NCI-H345 treated with DMSO at 0.1 percent for 48 hours (cell line): ENCODE data around the gene TRPV2.
"Not testable (repeated sequence)": the region's sequence is repeated elsewhere in the genome, so short reads cannot be mapped to it uniquely, and the experiment has no call there.

Experiments
- DNase-seq: peaks from one replicate; lab custom pipeline; 2025; ENCODE audit not compliant: unreplicated experiment; lab: John Stamatoyannopoulos, UW

Gene TRPV2

DNA sequence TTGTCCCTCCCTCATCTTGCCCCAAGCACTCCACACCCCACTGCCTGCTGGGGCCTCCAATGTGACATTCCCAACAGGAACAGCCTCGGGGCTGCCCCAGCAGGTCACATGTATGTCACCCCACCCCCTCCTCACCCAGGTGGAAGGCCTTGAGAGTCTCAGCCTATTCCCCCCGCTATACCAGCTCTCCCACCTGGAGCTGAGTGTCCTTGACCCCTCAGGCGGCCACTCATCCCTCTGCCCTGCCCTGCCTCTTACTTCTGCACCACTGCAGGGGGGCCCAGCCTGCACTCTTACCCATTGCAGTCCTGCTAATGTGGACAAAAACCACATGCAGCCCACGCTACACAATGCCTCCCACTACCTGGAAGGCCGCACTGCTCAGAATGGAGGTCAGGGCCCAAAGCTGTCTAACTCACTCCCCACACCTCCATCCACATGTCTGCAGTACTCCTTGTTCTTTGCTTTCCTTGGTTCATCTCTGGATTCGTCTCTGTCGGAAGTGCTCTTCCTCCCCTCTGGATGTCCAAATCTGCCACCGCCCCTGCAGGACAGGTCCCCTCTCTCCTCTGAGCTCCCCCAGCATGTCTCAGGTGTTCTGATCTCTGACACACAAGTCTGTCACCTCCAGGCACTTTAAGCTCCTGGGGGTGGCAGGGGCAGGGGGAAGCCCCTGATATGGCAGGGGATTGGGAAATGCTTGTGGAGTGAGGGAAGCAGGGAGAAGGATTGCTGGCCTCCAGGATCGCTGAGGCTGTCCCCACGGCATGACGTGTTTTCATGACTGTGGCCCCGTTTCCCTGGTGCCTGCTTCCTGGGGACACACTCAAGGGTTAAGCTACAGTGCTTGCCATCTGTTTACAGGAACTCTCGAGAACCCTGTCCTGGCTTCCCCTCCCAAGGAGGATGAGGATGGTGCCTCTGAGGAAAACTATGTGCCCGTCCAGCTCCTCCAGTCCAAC is 20.8 kb downstream of the TRPV2 start:
- DNase-seq = no peak

DNA sequence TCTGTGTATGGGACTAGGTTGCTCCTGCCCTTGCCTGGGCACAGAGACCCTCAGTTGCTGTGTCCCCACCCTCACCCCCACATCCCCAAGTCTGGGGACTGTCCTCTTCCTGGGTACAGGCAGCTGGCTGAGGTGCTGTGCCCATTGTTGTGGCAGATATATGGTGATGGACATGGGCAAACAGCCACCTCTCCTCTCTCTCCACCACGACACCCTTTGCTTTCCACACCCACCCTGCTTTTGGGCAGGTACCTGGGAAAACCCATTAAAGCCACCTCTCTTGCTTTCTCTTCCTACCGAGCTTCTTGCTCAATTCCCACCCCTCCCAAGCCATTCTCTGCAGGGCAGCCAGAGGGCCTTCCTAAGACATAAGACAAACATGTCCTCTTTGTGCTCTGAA is 21.7 kb downstream of the TRPV2 start:
- DNase-seq = no peak

DNA sequence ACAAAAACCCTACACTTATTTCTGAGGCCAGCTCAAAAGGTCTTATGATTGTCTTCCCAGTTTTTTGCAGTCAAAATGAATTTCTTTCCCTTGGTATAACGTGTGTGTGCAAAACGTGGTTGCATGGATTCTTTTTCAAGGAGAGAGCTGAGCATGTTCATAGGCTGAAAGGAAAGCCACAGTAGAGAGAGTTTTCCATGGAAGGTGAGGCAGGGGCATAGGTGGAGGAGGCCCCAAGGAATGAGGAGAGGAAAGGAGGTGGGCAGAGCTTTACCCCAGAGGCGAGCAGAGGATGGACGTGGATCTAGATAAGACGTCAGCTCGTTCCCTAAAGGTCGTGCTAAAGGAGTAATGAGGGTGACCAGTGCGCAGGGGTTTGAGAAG is 22.8 kb downstream of the TRPV2 start:
- DNase-seq = no peak

DNA sequence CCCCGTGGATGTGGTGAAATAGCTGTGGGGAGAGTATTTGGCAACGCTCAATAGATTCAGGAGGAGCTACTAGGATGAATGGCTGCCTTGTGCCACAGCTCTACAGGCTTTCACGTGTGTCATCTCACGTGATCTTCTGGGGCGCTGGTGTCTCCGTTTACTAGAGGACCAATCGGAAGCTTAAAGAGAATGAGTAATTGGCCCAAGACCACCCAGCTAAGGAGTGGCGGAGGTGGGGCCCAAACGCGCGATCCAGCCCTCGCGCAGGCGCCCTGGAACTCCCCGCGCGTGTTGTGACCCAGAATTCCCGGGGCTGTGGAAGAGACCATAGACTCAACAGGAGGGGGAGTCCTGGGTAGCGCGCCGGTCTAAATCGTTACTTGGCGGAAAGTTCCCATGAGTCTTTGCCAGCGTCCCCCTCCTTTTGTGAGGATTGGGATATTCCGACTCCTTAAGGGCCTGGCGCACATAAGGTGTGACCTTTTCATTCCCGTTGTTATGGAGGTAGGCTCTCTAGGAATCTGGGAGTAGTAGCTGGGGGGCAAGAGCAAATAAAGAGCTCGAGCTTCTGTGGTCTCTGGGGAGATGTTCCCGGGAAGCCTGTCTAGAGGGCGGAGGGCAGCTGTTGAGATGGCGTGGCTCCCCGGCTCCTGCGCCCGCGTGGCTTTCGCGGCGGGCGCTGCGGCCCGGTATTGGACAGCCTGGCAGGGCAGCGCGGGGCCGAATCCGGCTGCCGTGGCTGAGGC is 23.4 kb downstream of the TRPV2 start:
- DNase-seq = peak; percentile 94

DNA sequence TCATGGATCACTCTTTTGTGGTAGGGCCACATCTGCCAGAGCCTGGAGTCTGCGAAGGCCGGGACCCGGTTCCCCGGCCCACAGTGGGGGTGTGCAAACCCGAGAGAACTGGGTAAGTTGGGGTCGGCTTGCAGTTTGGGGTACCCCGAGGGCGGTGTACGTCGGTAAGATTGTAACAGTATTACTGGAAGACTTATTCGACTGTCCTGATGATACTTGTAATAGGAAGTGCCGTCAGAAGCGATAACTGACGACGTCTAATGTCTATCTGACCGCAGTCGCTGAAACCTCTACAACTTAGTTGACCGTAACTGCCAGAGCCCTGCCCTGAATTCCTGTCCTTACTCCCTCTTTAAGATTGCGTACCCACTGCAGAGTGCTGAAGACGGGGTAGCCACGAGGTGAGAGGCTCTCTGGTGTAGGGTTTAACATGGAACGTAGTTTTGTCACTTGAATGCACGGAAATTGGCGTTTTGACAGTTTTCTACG is 24.0 kb downstream of the TRPV2 start:
- no peak for DNase-seq

DNA sequence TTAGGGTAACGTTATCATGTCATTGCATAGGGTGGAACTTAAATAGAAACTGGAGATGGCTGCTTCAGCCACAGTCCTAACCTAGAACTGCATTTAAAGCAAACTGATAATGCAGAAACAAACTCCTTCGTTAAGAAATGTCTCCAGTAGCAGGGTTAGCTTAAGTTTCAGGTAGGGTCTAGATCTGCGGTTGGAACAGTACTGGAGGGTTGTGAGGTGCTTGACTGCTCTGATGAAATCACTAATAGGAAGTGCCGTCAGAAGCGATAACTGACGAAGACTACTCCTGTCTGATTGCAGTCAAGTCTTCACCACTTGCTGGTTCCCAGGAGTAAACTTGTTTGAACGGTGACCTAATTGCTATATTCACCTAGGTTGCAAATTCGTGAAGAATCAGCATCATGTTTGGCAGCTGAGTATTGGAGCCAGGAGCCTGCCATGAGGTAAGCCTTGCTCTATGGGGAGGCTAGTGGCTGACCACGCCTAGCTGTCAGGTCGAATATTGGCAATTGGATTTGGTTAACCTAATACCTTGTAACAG is 24.5 kb downstream of the TRPV2 start:
- no peak for DNase-seq

DNA sequence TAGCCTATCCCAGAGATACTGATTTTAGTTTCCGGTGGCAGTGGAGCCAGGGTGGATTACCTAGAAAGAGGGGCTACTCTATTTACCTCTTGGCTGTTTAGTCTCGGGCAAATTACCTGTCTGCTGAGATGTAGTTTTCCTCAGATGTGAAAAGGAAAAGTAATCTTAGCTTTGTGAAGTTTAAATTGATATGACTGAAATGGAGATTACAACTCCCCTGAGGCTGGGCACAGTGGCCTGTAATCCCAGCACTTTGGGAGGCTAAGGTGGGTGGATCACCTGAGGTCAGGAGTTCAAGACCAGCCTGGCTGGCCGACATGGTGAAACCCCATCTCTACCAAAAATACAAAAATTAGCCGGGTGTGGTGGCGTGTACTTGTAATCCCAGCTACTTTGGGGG is 25.0 kb downstream of the TRPV2 start:
- DNase-seq = not testable (repeated sequence)

DNA sequence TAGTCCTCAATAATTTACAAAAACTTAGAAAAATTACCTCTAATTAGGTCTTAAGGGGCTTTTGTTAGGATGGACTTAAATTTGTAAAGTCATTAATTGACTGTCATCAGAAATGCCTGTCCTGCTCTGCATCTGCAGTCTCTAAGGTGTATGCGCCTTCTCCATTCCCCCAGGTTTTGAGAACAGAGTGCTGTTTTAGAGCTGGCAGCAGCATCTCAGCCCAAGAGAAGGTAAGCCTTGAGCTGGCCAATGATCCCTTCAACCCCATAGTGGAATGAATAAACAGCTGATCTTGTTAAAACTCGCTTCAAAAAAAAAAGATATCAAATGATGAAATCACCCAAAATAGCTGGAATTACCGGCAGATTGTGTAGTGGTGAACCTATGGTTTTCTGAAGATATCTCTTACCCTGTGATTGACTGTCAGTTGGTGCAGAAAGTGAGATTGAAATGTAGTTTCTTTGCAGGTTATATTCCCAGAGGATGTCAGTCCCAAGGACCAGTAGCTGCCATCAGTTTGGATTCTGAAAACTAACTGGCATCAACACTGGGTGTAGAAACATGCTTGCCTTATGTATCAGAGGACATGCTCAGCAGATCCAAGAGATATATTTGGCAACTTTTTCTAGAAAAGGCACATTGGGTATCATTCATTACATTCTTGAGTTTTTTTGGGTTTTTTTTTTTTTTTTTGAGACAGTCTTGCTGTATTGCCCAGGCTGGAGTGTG is 25.7 kb downstream of the TRPV2 start:
- DNase-seq = no peak

DNA sequence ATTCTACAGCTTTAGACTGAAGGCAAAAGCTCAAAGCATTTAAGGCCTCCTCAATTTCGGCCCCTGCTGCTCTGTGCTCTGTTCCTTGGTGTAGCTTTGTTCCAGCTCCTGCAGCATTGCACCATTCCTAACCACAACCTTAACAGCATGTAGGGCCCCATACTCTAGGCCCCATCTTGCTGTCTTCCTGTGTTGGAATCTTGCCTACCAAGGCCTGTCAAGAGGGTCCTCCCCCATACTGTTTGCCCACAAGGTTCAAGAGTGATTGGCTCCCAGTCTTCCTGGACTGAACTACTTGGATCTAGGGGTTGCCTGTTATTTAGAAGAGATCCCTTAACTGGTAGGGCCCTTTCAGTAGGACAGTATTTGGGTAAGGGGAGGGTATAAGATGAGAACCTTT is 26.8 kb downstream of the TRPV2 start:
- no peak for DNase-seq

DNA sequence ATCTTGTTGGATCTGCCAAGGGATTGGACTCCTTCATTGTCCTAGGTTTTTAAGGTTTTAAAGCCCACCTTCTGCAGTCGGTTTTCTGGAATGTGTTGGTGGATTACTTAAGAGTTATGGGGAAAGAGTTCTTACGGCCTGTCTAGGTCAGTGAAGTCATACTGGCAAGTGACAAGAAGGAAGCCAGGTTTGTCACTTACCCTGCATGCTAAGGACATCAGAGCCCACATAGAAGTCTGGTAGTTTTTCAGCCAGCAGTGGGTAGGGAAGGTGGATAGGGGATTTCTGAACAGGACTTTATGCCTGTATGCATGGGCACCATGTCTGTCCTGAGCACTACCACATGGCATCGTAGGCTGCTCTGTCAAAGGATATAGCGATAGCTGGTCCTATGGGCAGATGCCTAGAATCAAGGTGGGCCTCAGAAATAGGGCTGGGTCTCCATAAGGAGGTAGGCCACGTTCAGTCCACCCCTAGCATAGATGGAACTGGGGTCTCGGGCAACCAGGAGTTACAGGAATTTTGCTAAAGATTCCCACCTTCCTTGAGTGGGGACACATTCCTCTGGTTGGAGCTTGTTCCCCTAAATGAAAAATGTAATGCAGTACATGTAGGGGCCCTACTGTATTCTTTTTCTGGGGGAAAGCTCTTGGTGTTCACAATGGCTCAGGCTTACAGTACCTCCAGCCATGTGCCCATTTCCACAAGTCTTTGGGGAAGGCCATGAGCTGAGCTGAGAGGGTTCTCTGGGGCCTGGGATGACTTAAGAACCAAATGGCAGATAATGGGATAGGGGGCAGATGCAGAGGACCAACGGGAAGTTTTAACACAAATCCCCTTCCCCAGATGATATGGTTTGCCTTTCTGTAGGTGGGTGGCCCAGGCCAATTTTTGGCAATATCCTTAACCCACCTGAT is 27.5 kb downstream of the TRPV2 start:
- no peak for DNase-seq

DNA sequence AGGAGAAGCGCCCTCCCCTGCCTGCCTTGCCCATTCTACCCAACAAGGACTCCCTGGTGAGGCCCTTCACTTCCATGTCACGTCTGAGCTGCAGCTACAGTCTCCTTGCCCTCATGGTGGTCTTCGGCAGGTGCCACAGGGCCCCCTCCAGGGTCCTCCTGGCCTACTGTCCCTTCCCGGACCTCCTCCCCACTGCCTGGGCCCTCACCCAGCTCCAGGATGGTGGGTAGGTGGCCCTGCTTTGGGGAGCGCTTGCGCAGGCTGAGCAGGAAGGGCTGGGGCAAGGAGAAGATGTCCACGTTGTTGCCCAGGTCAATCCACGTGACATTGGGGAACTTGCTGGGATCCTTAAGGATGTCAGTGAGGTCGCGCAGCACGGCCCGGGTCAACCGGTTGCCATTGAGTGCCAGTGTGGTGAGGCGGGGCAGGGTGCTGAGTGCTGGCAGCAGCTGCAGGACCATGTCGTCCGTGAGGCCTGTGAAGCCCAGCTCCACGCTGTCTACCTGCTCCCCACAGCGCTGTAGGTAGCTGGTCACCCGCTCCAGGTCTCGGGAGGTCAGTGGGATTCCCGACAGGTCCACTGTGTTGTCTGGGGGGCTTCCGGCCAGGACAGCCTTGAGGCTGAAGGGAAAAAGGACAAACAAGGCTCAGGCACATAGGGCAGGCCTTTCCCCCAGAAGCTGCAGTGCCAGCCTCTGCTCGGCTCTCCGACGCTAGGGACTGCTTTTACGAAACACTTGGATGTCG is 28.3 kb downstream of the TRPV2 start:
- DNase-seq = no peak

DNA sequence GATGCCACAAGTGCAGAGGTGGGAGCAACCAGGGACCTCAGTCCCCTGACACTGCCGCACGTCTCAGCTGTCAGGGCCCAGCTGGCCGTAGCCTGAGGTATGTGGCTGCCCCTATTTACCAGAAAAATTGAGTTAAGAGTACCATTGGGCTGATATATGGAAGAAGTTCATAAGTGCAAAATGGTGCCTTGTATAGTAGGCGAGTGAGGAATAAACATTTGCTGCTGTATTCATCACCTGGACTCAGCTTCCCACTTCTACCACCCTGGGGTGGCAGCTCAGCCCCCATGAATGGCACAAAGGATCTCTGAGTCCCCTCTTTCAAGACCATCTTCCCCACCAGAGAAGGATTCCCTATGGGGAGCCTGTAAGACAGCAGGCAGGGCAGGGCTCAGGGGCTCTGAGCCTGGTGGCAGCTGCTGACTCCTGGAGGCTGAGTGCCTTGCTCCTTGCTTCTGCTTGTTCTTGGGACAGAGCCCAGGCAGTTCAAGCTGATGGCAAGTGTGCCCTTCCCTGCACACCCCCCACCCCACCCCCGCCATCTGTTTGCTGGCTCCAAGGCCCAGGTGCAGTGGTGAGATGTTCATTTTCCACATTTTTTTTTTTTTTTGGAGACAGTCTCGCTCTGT is 29.0 kb downstream of the TRPV2 start:
- DNase-seq = no peak

DNA sequence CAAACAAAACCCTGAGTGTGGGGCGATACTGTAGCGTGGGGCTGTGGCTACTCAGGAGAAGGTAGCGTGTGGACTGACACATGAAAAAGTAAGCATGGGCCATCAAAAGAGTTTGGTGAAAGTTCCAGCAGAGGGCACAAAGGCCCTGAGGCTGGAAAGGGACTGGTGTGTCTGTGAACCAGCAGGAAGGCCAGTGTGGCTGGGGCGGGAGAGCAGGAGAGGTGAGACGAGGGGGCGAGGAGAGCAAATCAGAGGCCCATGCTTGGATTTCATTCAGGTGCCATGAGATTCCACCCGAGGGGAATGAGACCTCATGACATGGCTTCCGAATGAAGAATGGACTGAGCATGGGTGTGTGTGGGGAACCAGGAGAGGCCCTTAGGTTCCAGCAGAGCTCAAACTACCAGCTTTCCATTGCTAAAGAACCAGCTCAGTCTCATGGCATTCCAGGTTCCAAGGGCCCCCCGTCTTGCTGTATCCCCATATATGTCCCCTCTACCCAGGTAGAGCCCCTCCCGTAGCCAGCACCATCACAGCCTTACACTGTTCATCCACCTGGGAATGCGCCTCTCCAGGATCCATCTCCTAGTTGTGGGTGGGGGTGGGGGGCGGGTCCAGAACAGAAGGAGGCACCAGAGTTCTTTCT is 31.1 kb downstream of the TRPV2 start:
- no peak for DNase-seq

DNA sequence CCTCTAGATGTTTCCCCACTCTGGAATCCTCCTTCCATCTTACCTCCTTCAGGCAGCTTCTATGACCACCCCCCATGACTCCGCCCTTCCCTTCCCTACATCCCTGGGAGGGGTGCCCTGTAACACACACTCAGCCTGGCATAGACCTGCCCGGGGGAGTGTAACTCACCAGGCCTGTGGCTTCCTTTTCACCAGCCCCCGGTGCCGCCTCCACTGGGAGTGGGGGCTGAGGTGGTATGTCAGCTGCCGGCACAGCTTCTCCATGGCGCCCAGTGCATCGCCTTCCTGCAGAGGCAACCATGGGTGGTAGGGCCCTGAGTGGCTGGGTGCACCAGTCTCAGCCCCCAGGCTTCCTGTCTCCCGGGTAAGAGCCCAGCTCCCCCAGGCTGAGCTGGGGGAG is 32.3 kb downstream of the TRPV2 start:
- DNase-seq = no peak

DNA sequence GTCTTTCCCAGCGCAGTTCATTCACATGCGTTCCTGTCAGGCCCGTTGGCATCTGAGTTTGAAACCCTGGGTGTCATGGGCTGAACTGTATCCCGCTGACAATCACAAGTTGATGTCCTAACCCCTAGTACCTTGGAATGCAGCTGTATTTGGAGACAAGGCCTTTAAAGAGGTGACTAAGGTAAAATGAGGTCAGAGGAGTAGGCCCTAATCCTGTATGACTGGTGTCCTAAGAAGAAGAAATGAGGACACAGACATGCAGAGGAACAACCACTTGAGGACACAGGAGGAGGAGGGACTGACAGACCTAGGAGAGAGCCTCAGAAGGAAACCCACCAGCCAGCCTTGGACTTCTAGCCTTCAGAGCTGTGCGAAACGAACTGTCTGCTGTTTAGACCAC is 33.1 kb downstream of the TRPV2 start:
- DNase-seq = no peak

DNA sequence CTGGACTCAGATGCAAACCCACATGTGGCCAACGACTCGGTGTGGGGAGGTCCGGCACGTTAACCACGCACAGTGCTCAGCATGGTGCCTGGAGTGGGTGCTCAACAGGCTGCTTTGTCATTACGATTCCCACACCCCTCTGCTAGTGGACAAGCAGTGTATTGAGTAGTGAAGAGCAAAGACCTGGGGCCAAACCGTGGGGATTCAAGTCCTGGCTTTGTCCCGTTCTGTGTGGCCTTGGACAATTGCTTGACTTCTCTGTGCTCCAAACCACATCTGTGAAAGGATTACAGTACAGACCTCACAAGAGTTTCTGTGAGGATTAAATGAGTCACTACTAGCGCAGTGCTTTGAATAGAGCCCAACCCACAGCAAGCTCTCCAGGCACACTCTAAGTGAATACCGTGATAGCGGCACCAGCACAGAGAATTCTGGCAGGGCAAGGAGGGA is 33.8 kb downstream of the TRPV2 start:
- DNase-seq = no peak

DNA sequence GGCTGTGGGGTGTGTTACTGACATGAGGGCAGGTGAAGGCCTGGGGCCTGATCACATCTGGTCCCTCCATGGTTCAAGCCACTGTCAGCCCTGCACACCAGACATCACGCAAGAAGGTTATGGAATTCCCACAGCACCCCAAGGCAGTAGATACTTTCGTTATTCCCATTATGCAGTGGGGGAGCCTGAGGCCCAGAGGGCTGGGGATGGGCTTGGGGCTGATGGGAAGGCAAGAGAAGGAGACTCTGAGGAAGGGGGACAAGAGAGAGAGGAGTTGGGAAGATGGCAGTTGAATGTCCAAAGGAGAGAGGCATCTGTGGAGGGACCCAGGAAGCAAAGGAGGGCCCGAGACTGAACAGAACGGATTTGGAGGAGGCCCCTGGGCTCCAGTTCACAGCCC is 34.7 kb downstream of the TRPV2 start:
- no peak for DNase-seq

DNA sequence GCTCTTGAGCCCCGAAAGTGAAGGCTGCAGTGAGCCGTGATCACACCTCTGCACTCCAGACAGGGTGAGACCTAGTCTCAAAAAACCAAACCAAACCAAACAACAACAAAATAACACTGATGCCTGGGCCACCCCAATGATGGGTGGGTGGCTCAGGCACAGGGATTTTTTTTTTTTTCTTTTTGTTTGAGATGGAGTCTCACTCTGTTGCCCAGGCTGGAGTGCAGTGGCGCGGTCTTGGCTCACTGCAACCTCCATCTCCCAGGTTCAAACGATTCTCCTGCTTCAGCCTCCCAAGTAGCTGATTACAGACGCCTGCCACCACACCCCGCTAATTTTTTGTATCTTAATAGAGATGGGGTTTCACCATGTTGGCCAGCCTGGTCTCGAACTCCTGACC is 36.9 kb downstream of the TRPV2 start:
- not testable (repeated sequence) for DNase-seq
